ENCODE measurements around the gene TIMM17A.
"Not testable (repeated sequence)": the region's sequence is repeated elsewhere in the genome, so short reads cannot be mapped to it uniquely, and the experiment has no call there.

TIMM17A gene

DNA sequence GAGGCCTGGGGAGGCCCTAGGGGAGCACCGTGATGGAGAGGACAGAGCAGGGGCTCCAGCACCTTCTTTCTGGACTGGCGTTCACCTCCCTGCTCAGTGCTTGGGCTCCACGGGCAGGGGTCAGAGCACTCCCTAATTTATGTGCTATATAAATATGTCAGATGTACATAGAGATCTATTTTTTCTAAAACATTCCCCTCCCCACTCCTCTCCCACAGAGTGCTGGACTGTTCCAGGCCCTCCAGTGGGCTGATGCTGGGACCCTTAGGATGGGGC lies 60.3 kb downstream of the TIMM17A start:
- no peak for DNase-seq (ENCODE audit: low read depth in 3 of 3)

DNA sequence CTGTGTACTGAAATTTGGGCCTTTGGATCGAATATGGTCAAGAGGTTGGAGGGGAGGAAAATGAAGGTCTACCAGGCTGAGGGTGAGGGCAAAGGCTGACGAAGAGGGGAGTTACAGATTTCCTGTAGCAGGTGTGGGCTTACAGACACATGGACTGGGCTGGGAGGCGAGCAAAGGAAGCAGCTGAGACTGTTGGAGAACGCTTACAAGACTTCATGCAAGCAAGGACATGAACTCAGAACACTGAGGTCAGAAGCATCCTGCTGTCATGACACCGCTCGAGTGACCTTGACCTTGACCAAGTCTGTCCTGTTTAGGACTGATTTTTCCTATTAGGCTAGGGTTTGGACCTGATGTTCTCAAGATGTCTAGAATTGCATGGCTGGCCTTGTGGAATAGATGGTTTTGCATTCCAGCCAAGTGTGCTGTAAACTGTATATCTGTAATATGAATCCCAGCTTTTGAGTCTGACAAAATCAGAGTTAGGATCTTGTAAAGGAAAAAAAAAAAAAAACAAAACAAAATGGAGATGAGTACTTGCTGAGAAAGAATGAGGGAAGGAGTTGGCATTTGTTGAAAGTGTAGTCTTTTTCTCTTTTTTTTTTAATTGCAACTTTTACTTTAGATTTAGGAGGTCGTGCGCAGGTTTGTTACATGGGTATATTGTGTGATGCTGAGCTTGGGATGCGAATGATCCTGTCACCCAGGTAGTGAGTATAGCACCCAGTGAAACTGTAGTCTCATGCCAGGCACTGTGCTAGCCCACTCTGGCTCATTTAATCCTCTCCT lies 60.9 kb downstream of the TIMM17A start:
- no peak for DNase-seq (ENCODE audit: low read depth in 3 of 3)

DNA sequence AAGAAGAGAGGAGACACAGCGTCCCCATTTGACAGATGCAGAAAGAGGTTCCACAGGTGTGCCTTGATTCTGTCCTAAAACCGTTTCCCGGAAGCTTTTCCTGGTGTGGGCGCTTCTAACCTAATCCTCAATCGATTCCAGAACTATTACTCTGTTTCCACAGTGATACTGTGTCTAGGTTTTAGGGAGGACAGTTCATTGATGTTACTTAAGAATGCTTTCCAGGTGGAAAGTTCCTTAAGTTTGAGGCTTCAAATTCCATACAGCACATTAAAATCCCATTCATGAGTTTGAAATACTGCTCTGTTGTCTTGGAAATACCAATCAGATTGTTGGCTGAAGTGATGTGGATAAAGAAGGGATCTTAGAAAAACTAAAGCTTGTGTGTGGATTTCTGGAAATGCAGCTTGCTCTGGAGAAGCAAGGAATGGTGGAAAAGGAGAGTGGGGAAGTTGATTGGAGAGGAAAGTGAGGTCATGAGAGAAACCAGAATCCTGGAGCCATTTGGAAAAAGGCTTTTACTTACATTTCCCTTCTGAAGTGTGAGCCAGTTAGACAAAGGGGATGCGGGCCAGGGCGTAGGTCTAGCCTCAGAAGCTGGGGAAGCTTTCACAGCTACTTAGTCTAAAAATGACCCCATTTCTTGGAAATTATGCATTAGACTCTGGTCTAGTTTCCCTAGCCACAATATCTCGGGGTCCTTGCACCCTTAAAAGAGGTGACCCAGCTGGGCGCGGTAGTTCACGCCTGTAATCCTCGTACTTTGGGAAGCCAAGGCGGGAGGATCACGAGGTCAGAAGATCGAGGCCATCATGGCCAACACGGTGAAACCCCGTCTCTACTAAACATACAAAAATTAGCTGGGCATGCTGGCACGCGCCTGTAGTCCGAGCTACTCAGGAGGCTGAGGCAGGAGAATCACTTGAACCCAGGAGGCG lies 61.8 kb downstream of the TIMM17A start:
- DNase-seq (ENCODE audit: low read depth in 3 of 3) = no peak

DNA sequence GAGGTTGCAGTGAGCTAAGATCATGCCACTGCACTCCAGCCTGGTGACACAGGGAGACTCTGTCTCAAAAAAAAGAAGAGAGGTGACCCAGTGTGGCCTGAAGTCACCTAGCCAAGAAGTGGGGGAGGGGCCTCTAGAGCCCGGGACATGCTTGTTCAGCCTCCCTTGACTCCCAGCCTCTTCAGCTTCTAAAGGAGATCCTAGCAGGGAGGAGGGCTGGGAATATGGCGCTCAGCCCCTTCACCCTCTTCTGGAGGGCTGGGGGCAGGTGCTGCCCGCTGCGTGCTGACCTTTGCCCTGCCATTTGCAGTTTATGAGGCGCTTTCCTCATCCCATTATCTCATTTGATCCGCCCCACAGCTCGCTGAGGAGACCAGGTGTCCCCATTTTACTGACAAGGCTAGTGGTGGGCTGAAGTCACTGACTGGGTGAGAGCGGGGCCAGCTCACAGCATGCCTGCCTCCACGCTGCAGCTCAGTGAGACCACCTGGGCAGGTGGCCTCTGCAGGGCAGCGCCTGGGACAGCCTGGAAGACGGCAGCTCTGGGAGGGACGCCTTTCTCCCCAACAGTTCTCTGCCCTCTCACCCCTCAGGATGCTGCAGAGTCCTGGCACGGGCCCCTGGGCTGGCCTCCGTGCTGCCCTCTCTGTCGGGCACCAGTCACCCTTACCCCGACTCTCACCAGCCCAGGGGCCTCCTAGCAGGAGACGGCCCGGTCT lies 62.6 kb downstream of the TIMM17A start:
- DNase-seq (ENCODE audit: low read depth in 3 of 3) = no peak

DNA sequence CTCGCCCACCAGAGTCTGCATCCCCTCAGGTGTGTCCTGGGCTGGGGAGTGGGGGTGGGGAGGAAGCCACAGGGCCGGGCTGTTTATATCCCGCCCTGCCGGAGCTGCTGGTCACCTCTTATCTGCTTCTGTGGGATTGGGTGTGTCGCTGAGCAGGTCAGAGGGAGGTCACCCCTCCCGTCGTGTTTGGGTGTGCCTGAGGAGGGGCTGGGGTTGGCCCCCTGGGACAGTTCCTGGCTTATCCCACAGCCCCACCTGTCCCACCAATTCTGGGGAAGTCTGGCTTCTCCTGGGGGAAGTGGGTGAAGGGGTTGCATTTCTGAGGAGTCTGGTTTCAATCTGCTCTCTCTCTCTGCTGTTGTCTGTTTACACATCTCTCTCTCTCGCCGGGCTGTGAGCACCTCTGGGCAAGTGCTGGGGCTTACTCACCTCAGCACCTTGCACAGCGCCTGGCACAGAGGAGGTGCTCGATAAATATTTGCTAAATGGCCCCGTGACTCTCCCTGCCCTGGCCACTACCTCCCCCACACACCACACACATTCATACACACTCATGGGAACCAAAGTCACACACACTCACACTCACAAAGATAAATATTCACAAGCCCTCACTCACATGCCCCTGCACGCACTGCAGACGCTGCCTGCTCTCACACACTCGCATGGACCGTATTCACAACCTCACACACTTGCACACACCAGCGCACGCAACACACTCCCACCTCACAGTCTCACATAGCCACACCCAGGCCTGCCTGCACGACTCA lies 63.3 kb downstream of the TIMM17A start:
- no peak for DNase-seq (ENCODE audit: low read depth in 3 of 3)

DNA sequence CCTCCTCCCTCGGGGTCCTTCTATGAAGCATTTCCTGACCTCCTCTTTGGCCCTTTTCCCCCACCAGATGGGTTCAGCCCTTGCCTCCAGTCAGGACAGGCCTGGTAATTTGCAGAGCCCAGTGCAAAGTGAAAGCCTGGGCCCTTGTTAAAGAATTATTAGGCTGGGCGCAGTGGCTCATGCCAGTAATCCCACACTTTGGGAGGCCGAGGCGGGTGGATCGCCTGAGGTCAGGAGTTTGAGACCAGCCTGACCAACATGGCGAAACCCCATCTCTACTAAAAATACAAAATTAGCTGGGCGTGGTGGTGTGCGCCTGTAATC lies 63.9 kb downstream of the TIMM17A start:
- not testable (repeated sequence) for DNase-seq (ENCODE audit: low read depth in 3 of 3)
